HG03060 (cell line): Measurements from ENCODE around the gene VARS1.

ENCODE experiments used
- ATAC-seq: cut with Tn5 transposase; IDR thresholded peaks from one replicate; pipeline ENCODE4 v1.9.1; 2021; ENCODE audit warnings: low read depth, moderate number of reproducible peaks; ENCODE audit not compliant: unreplicated experiment

The VARS1 gene

DNA sequence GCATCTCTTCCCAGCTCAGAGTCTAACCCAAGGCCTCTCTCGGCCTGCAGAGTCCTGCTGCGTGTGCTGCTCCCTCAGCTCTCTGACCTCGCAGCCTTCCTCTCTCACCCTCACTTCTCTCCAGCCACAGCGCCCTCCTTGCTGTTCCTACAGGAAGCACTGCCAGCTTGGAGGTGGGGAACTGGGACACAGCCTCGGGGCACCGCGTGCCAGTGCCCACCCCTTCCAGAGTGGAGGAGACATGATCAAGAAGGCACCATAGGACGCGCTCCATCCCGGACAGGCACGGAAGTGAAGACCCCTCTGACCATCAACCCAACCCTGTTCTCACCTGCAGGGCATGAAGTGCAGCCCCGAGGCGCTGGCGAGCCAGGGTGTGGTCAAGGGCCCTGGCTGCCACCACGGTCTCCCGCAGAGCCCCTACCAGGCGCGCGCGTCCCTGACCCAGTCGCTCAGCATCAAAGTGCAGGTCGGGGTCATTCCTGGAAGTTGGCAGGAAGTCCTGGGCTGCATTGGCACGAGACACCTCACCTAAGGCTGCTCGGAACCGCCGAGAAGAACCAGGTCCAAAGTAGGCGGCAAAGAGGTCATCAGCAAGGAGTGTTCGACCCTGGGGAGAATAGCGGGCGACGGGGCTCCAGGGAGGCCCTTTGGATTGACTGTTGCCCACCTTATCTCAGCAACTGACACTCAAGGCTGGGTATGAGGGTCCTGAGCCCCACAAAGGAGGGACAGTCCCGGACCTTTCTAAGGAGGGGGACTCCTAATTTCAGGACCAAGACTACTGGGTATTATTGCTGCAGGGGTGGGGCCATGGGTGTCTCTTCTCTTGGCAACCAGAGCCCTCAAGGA, 19.7 kb downstream of the VARS1 start:
- ATAC-seq, result no peak

DNA sequence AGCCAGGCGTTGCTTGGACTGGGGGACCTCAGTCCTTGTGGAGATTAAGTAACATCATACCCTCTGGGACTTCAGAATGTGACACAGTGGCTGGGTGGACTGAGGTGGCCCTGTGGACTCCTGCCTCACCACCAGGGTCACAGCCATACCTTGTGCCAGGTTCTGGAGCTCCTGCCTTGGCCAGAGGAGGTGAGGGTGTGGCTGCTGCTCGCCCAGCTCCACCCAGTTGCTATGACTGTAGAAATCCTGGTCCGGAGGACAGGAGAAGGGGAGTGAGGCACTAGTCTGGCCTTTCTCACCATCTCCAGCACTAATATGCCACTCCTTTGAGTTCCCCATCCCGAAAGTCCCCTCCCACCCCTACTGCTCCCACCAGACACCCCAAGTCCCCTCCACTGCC, 20.4 kb downstream of the VARS1 start:
- ATAC-seq, result no peak

DNA sequence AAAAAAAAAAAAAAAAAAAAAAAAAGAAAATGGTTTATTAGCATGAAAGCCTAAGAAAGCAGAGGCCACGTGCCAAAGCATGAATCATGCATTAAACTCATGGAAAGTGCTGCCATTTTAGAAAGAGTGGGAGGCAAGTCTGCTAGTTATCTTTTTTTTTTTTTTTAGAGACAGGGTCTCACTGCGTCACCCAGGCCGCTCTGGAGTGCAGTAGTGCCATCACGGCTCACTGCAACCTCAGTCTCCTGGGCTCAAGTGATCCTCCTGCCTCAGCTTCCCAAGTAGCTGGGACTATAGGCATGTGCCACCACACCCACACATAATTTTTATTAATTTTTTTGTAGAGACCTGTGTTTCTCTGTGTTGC, 23.6 kb downstream of the VARS1 start:
- no peak for ATAC-seq

DNA sequence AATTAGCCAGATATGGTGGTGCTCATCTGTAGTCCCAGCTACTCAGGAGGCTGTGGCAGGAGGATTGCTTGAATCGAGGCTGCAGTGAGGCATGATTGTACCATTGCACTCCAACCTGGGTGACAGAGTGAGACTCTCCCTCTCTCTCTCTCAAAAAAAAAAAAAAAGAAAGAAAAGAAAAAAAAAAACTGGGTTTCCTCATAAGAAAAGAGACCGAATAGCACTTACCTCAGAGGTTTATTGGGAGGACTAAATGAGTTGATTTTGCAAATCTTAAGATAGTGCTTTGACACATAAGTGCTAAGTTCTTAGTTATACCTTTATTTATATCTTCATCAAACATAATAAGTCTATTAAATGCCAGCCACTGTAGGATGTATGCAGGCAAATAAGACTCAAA, 24.7 kb downstream of the VARS1 start:
- no peak for ATAC-seq

DNA sequence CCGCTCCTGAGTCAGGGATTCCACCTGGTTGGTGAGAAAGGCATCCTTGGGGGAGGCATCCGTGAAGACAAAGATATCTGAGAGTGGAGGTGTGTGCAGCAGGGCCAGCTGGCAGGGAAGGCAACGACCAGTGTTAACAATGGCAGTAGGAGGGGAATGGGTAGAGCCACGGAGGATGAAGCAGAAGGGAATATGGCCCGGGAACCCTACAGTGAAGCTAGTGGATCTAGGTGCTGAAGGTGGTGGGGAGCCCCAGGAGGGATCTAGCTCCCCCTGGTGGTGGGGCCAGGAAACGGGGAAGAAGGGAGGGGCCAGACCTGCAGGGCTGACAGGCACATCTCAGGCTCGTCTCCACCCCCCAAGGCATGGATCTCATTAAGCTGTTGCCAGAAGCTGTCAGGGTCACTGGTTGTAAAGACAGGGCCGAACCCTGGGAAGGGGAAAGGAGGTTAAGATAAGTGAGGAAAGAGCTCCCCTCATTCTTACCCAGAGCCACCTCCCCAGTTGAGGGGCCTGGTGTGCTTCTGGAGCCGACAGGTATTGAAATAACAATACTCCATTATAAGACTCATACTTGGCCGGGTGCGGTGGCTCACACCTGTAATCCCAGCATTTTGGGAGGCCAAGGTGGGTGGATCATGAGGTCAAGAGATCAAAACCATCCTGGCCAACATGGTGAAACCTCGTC, 25.7 kb downstream of the VARS1 start:
- no peak for ATAC-seq

DNA sequence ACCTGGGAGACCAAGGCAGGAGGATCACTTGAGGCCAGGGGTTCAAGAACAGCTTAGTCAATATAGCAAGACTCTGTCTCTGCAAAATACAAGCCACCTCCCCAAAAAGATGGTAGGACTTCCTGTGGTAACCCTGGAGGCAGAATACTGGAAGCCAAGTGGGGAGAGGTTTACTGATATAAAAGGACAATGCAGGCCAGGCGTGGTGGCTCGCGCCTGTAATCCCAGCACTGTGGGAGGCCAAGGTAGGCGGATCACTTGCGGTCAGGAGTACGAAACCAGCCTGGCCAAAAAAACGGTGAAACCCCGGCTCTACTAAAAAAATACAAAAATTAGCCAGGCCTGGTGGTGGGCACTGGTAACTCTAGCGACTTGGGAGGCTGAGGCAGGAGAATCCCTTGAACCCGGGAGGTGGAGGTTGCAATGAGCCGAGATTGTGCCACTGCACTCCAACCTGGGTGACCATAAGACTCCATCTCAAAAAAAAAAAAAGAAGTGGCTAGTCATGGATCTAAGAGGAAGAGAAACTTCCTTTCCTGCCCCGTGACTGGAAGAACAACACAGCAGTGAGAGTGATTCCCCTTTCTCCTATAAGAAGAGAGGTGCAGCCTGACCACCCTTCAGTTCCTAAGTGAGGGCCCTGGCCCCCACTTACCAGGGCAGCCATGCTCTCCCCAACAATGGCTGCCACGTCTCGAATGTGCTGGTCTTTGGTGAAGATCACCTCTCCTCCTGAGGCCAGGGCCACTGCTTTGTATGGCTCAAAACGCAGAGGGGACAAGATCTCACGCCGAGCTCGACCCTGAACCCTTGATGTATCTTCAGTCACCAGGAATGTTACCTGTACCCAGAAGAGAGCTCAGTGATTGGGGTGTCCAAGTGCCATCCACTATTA, 26.9 kb downstream of the VARS1 start:
- ATAC-seq, result no peak

DNA sequence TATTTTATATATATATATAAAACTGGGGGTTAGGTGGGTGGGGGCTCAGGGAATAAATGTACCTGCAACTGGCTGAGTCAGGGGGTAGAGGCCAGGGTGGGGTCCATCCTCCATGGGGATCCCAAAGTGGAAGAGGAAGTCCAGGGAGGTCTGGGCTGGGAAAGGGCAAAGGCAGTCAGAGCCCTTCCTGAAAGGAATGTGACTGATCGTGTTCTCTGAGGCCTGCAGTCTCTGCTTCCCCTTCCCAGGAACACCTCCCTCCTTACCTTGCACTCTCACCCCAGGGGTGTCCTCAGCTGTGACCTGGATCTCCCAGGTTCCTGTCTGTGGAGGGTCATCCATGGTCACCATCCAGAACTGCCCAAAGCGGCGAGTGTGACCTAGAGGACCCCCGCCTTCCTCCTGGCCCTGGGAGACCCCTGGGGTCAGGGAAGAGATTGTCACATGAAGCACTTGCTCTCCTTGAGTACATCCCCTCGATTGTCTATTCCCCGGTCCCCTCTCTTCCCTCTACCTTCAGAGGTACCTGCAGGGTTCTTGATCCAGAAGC, 28.4 kb downstream of the VARS1 start:
- ATAC-seq, result no peak

DNA sequence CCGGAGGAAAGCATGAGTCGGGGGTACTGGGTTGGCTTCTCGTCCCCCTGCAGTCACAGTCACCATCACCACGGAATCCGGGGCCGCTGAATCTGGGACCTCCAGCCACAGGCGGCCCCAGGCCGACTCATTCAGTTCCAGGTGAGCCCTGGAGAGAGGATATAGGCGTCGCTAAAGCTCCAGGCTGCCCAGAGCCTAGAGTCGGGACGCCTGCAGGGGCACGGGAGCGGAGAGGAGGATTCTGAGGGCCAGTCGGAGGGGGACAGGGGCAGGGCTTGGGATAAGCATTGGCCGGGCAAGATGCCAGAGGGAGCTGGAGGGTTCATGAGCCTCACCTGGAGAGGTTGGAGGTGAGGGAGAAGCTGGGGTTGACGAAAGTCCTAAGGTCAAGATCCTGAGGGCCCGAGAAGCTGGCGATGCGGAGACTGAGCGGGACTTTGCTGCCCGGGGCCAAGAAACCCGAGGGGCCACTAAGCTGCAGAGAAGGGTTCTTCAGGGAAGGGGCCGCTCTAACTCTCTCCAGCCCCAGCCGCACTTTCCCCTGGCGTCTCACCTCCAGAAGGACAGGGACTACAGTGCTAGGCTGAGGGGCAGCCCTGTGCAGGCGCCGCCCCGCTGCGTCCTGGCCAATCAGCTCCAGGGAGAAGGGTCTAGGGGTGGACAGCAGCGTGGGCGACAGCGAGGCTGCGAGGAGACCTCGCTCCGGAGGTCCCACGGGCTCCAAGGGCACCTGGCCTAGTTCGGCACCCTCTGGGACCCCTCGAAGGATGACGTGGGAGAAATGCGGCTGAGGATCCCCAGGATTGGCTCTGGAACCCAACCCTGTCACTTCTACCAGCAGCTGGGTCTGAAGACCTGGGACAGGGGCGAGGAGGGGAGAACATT, 29.4 kb downstream of the VARS1 start:
- no peak for ATAC-seq

DNA sequence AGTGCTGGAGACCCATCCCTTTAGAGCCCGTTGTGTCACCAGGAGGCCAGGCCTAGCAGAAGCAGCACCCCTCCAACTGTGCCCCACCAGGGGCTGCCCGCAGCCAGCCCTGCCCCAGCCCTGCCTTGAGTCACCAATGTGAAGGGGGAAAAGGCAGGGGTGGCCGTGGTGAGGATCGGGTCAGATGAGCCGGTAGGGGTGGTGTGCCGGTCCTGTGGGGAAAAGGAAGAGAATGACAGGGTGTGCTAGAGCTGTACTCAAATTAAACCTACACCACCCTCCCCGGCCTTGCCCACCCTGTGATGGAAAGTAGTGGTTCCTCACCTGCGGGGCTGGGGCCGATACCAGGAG, 30.0 kb downstream of the VARS1 start:
- ATAC-seq, result no peak

DNA sequence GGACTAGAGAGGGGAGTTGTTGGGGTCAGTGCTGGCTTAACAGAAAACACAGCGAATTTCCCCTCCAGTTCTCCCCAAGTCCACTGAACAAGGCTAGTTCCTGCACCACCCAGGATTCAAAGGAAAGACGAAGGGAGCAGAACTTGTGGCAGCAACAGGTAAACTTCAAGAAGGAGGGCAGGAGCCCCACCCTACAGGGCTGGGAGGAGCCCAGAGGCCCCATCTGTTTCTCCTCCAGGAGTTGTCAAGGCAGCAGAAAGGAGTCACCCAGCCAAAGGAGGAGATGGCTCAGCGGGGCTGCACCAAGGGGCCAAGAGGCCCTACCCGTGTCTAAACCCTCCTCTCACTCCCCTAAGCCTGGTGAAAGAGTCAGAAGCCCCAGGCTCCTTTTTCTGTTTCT, 31.4 kb downstream of the VARS1 start:
- no peak for ATAC-seq

DNA sequence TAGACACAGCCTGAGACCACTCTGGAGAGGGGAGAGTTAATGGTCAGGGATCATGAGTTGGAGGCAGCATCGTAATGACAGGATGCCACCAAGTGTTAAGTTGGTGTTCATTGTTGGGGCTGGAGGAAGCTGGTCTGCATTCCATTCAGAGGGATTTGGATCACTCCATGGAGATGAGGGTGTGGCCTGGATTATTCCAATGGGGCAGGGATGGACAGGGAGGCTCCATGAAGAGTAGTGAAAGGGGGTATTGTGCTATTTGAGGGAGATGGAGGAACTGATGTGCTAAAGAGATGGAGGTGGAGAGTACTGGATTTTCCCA, 32.0 kb downstream of the VARS1 start:
- ATAC-seq, result no peak

DNA sequence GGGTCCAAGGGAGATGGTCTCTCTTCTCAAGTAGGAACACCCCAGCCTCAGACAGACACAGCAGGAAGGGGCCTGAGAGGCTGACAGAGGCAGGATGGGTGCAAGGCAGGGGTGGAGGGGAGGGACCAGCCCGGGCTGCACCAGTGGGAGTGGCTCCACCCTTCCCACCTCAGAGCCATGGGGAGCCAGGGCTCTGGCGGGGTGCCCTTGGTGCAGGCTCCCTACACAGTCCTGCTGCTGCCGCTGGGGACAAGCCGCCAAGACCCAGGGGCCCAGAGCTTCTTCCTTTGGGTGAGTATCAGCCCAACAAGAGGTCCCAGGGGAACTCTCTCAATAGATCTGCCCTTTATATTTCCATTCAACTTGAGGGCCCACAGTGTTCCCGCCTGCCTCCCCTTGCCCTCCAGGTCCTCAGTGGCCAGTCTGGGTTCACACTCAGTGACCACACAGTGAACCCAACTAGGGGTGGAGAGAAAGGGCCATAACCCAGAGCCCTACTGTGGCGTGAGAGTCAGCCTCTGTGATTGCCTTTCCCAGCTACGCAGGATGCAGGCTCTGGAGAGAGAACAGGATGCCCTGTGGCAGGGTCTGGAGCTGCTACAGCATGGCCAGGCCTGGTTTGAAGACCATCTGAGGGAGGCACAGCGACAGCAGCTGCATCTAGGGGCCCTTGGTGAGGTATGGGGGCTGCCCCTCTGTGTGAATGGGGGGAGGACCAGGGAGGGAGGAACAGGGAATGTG, 32.5 kb downstream of the VARS1 start:
- no peak for ATAC-seq

DNA sequence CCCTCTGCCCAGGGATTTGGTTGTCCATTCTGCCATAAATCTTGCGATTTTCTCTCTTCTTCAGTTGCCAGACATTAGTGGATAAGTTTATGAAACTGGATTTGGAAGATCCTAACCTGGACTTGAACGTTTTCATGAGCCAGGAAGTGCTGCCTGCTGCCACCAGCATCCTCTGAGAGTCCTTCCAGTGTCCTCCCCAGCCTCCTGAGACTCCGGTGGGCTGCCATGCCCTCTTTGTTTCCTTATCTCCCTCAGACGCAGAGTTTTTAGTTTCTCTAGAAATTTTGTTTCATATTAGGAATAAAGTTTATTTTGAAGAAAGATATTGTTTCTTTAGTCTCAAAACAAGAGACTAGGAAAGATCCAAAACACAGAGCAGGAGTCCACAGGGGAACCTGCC, 33.2 kb downstream of the VARS1 start, which contains the start of gene SAPCD1:
TSS of gene SAPCD1 (plus strand) at position 301 of the 400 bp plus-strand sequence. CDS start 399 bp downstream, outside the sequence.
- no peak for ATAC-seq

DNA sequence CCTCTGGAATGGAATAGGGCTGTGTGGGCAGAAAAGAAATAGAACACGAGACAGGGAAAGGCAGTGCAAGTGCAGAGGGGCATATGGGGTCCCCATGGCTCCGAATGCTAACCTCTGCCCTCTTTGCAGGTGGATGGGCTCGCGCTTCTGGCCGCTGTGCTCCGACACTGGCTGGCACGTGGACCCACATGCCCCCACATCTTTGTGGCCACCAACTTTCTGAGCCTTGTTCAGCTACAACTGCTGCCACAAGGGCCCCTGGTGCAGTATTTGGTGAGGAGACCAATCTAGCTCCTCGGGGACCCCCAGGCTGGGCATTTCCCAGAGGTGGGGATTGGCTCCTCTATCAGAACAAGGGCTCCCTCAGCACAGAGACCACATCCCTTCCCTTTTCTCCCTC, 34.2 kb downstream of the VARS1 start:
- ATAC-seq, result no peak

DNA sequence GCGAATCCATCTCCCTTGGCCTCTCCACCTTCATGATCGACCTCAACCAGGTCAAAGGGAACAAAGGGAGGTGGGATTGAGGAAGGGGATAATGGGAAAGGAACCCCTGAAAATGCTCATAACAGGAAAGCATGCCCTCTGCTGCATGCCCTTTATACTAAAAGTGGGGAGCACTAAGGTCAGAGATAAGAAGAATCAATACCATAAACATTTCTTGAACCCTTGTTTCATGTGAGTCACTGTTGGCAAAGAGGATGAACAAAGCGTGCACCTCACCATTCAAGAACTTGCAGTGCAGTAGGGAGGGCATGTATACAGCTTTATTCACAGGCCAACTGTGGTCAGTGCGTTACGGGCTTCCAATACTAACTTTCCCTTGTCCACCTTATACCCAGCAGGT, 34.8 kb downstream of the VARS1 start:
- ATAC-seq, result no peak

DNA sequence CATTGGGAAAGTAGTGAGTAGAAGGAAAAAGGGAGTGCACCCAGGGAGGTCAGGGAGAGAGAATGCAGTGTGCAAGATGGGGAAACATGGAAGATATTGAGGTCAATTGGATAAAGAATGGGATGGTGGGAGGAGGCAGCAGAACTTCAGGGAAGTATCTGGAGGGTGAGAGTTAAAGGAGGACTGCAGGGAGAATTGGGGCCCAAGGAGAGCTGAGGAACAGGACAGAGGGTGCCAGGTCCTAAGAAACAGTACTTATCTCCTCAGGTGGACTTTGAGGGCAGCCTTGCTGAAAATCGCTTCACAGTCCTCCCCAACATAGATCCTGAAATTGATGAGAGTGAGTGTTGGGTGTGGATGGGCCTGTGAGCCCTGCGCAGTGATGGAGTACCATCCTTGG, 37.3 kb downstream of the VARS1 start:
- ATAC-seq, result no peak

DNA sequence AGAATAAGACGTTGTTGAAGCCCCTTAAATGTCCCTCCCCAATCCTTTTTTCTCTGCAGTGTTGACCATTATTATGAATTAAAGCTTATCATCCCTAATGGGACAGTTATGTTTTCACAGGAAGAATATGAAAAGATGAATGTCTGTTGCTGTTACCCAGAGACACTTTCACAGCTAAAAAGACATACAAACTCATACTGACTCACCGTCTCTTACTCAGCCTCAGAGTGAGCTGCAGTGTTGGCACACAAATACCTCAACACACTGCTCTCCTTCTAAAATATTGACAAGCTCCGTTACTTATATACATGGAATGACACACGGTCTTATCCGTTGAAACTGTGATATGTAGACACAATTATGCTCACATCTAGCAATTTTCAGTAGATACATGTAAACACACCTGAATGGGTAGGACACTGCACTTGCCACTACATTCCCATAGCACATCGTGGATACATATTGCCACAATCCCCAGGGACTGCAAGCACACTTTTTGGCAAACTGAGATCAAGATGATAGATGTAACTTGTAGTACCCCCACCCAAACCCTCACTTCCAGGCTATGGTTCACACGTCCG, 42.7 kb downstream of the VARS1 start:
- no peak for ATAC-seq

DNA sequence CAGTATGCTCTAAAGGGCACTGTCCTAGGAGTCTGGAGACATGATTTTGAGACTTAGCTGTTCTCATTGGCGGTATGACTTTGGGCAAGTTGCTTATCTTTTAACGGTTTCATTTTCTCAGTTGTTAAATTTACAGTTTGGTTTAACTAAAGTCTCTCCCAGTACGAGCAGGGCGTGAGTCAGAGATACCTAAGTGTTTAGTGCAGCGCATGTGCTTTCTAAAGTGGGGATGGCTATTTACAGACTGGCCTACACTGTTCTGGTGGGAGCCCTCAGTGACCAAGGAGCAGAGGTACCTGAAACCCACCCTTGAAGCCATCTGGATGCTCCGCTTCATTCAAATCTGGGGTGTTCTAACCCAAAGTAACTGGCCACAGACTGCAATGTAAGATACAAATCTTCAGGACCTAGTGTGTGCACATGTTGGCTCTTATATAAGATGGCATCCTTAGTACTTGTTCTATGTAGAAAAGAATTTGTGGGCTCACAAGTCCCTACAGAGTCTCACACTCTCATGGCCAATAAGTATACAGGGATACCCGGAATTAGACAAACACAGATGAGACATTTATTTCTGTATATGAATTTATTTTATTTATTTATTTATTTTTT, 45.0 kb downstream of the VARS1 start:
- no peak for ATAC-seq
